ENCODE results near the gene TMEM163.
"Not testable (repeated sequence)": the region's sequence is repeated elsewhere in the genome, so short reads cannot be mapped to it uniquely, and the experiment has no call there.

TMEM163 gene

DNA sequence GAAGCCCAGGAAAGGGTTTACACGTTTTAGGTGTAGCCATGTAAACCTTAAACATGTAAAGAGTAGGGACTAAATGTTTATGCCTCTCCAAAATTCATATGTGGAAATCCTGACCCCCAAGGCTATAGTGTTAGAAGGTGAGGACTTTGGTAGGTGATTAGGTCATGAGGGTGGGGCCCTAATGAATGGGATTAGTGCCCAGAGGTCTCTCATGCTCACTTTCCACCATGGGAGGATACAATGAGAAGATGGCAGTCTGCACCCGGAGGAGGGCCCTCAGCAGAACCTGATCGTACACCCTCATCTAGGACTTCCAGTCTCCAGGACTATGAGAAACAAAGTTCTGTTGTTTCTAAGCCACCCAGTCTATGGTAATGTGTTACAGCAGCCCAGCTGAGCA lies 119.6 kb downstream of the TMEM163 start:
- DNase-seq (ENCODE audit: low read depth): no peak
- TF ChIP-seq, protein P1, sequence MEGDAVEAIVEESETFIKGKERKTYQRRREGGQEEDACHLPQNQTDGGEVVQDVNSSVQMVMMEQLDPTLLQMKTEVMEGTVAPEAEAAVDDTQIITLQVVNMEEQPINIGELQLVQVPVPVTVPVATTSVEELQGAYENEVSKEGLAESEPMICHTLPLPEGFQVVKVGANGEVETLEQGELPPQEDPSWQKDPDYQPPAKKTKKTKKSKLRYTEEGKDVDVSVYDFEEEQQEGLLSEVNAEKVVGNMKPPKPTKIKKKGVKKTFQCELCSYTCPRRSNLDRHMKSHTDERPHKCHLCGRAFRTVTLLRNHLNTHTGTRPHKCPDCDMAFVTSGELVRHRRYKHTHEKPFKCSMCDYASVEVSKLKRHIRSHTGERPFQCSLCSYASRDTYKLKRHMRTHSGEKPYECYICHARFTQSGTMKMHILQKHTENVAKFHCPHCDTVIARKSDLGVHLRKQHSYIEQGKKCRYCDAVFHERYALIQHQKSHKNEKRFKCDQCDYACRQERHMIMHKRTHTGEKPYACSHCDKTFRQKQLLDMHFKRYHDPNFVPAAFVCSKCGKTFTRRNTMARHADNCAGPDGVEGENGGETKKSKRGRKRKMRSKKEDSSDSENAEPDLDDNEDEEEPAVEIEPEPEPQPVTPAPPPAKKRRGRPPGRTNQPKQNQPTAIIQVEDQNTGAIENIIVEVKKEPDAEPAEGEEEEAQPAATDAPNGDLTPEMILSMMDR (IDR thresholded peaks at IDR 0.05; ENCODE audit: low read length, missing control alignments): no peak
- H3K4me3 ChIP-seq (replicated peaks; ENCODE audit: low read depth, low read length): no peak overlapping the region

DNA sequence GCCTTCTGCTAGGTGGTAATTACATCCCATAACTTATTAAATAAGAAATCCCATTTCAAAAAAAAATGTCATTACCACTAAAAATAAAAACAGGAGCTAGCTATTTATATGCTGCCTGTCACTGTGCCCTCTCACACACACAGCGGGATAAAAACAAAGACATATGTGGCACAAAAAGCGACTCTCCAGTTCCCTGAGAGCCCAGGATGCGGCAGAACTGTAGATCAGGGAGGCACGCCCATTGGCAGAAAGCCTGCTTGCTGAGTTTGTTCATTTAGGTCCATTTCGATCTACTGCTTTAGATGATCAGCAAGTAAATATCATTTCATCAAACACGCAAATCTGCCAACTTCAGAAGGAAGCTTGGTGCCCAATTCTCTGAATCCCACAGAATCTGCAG lies 124.4 kb downstream of the TMEM163 start:
- no peak for DNase-seq (ENCODE audit: low read depth)
- H3K4me3 ChIP-seq (replicated peaks; ENCODE audit: low read depth, low read length): no peak overlapping the region
- TF ChIP-seq, protein P1 (IDR thresholded peaks at IDR 0.05; ENCODE audit: low read length, missing control alignments): no peak

GRCh38 chr2:134593519-134593918 lies 125.3 kb downstream of the TMEM163 start:
- TF ChIP-seq, protein P1 (IDR thresholded peaks at IDR 0.05; ENCODE audit: low read length, missing control alignments): no peak
- no peak overlapping the region for H3K4me3 ChIP-seq (replicated peaks; ENCODE audit: low read depth, low read length)
- DNase-seq (ENCODE audit: low read depth): no peak

GRCh38 chr2:134592377-134592776 lies 126.4 kb downstream of the TMEM163 start:
- TF ChIP-seq, protein P1 (IDR thresholded peaks at IDR 0.05; ENCODE audit: low read length, missing control alignments): no peak
- H3K4me3 ChIP-seq (replicated peaks; ENCODE audit: low read depth, low read length): no peak overlapping the region
- no peak for DNase-seq (ENCODE audit: low read depth)

DNA sequence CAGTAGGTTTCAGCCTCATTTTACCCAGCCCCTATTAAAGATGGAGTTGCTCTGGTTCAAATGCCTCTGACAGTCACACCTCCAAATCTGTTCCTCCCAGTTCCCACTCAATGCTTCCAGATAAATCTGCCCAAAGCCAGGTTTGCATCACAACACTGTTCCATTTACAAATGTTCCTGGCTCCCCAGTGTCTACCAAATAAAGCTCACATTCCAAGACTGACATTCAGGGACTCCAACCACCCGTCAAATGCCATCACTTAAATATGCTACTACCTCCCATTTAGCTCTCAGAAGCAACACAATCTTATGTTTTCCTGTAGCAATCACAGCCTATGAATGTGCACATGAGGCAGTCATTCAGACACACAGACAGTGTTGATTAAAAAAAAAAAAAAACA lies 127.3 kb downstream of the TMEM163 start:
- DNase-seq (ENCODE audit: low read depth): no peak
- TF ChIP-seq, protein P1 (IDR thresholded peaks at IDR 0.05; ENCODE audit: low read length, missing control alignments): no peak

GRCh38 chr2:134590679-134591078 lies 128.1 kb downstream of the TMEM163 start:
- no peak for DNase-seq (ENCODE audit: low read depth)
- TF ChIP-seq, protein P1 (IDR thresholded peaks at IDR 0.05; ENCODE audit: low read length, missing control alignments): no peak
- no peak overlapping the region for H3K4me3 ChIP-seq (replicated peaks; ENCODE audit: low read depth, low read length)

More for the DNA sequence above, 127.3 kb downstream of the TMEM163 start:
- no peak overlapping the region for H3K4me3 ChIP-seq (replicated peaks; ENCODE audit: low read depth, low read length)

DNA sequence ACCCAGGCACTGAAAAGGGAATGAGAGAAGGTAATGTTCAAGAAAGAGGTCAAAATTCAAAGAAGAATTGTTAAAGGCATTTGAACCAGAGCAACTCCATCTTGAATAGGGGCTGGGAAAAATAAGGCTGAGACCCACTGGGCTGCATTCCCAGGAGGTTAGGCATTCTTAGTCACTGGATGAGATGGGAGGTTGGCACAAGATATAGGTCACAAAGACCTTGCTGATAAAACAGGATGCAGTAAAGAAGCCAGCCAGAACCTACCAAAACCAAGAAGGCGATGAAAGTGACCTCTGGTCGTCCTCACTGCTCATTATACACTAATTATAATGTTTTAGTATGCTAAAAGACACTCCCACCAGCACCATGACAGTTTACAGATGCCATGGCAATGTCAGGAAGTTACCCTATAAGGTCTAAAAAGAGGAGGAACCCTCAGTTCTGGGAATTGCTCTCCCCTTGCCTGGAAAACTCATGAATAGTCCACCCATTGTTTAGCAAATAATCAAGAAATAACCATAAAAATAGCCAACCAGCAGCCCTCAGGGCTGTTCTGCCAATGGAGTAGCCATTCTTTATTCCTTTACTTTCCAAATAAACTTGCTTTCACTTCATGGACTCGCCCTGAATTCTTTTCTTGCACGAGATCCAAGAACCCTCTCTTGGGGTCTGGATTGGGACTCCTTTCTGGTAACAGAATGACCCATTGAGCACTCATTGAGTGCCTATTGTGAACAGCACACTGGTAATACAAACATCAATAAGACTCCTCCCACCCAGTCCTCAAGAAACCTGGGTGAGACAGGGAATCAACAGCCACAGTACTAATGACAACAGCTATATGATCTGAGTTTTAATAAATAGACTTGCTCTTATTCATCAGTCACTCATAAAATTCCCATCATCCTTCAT lies 129.4 kb downstream of the TMEM163 start:
- not testable (repeated sequence) for DNase-seq (ENCODE audit: low read depth); H3K4me3 ChIP-seq (replicated peaks; ENCODE audit: low read depth, low read length)
